ENCODE data around the gene ZSCAN20.
"Not testable (repeated sequence)": the region's sequence is repeated elsewhere in the genome, so short reads cannot be mapped to it uniquely, and the experiment has no call there.

ZSCAN20 gene

DNA sequence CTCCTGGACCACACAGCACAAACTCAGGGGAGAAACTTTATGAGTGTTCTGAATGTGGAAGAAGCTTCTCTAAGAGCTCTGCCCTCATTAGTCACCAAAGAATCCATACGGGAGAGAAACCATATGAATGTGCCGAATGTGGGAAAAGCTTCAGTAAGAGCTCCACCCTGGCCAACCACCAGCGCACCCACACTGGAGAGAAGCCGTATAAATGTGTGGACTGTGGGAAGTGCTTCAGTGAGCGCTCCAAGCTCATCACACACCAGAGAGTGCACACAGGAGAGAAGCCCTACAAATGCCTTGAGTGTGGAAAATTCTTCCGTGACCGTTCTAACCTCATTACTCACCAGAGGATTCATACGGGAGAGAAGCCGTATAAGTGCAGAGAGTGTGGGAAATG, 22.5 kb downstream of the ZSCAN20 start:
- no peak for DNase-seq

GRCh38 chr1:33497410-33497809, 25.0 kb downstream of the ZSCAN20 start:
- DNase-seq: no peak

- DNase-seq: no peak
Observed at GRCh38 chr1:33500547-33500946, 28.1 kb downstream of the ZSCAN20 start.

GRCh38 chr1:33501309-33501708, 28.9 kb downstream of the ZSCAN20 start:
- DNase-seq: no peak

DNA sequence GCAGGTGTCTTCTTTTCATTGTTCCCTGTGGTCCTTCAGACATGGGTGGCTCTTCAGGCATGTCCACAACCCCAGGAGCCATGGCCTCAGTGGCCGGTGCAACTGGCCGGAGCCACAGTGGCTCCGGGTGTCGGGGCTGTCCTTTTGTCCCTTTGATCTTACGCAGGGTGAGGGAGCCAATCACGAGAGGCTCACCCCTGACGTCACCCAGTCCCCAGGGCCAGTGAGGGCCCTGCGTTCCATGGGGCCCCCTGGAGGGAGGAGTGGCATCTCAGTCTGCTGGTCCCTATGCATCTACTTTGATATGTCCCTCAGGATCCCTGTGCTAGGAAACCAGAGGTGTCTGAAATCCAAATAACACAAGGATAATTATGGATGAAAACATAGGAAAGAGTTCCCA, 29.3 kb downstream of the ZSCAN20 start:
- DNase-seq: no peak

GRCh38 chr1:33502726-33503125, 30.3 kb downstream of the ZSCAN20 start:
- no peak for DNase-seq

DNA sequence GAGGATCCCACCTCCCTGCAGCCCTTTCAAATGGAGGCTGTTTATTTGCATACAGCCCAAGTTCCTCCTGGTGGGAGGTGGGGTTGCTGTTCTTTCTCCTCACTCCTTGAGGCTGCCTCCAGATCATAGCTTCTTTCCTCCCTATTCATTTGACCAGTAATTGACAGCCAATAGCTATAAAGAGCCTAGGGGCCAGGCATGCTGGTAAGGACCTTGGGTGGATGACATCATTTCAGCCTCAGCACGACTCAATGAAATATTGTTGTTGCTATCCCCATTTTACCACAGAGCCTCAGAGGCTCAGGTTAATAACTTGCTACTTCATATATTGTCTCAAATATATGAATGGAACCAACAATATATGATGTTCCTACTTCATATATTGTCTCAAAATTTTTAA, 31.1 kb downstream of the ZSCAN20 start:
- DNase-seq: no peak

- DNase-seq: no peak
Observed at GRCh38 chr1:33507661-33508060, 35.2 kb downstream of the ZSCAN20 start.

DNA sequence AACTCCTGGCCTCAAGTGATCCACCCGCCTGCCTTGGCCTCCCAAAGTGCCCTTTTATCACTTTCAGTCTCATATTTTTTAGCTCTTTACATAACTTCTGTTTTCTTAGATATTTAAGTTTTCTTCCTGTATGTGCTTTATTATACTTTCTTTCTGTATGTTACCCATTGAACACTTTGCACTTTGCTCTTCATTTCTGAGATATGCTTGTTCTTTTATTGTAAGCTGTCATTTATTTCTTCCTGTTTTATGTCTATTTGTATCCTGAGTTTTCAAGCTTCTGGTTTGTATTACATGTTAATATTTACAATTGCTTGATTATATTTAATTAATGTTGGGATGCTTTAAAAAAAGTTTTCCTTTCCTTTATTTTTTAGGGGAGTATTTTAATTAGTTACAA, 35.7 kb downstream of the ZSCAN20 start:
- no peak for DNase-seq

DNA sequence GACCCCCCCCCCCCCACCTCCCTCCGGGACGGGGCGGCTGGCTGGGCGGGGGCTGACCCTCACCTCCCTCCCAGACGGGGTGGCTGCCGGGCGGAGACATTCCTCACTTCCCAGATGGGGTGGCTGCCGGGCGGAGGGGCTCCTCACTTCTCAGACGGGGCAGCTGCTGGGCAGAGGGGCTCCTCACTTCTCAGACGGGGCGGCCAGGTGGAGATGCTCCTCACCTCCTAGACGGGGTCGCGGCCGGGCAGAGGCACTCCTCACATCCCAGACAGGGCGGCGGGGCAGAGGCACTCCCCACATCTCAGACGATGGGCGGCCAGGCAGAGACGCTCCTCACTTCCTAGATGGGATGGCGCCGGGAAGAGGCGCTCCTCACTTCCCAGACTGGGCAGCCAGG, 36.8 kb downstream of the ZSCAN20 start:
- not testable (repeated sequence) for DNase-seq

DNA sequence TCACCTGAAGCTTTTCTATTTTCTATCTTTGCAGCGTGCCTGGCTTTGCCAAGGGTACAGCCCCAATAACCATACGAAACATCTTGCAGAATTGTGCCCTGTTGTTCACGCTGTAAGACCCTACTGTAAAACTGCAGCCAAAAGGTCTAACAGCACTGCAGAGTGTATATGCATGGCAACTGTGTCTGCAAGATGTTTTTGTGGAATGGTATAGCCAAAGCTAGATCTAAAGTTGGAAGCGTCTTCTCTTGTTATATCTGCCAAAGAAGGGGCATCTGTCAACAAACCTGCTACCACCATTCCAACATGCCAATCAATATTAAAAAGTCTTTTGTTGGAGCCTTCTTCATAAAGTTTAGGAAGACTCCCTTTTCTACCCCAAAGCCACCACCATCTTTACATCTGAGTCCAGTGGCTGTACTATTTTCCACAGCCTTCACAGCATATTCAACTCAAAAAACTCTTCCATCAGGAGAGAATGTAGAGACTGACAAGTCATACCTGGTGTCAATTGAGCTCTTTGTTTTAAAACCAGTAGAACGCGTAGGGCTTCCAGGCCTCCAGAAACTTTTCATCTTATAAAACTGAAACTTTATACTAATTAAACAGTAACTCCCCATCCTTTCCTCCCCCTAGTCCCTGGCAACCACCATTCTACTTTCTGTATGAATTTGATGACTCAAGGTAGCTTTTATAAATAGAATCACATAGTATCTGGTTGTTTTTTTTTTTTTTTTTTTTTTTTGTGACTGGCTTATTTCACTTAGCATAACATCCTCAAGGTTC, 40.0 kb downstream of the ZSCAN20 start:
- no peak for DNase-seq

DNA sequence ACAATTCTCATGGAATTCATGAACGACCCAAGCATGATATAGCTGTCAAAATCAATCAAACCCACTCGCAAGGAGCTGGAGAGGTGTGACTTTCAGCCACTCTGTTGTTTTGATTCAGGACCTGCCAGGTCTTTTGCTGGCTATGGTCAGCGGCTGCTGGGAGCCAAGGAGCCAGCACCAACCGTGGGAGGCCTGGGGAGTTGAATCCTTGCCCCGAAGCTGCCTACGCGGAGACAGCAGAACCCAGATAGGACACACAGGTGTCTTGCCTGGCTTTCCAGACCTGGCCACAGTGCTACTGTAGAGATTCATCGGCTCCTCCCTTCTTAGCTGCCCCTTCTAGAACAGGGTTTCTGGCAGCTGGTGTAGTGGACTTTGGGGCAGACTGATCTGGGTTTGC, 42.7 kb downstream of the ZSCAN20 start:
- no peak for DNase-seq

- DNase-seq: no peak
Observed at GRCh38 chr1:33515607-33516006, 43.2 kb downstream of the ZSCAN20 start.

- DNase-seq: no peak
Observed at GRCh38 chr1:33516428-33516827, 44.0 kb downstream of the ZSCAN20 start.

GRCh38 chr1:33516891-33517567, 44.6 kb downstream of the ZSCAN20 start:
- DNase-seq: no peak

- no peak for DNase-seq
Observed at GRCh38 chr1:33517596-33518250, 45.3 kb downstream of the ZSCAN20 start.

DNA sequence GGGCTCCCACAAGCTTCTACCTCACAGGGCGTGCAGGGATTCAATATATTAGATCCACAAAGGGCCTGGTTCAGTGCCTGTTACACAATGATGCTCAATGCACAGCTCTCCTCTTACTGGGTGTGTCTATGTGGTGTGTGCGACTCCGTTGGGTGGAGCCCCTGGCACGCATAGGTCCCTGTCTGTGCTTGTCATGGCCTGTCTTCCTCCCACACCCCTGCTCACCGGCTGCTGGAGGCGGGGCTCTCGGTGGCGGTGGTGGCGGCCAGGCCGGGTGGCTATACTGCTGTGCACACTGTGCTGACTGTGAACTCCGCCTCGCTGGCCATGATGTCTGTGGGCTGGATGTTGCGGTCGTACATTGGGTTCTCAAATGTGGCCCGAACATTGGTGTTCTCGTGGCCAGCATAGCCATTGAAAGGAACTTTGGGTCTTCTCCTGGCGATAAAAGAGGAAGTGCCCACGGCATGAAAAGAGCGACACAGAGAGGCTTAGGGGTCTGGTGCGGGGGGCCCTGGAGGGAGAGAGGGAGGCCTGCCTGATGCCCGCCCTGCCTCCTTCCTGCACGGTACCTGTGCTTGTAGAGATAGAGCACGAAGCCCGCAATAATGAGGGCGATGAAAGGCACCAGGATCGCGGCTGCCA, 46.9 kb downstream of the ZSCAN20 start:
- no peak for DNase-seq

DNA sequence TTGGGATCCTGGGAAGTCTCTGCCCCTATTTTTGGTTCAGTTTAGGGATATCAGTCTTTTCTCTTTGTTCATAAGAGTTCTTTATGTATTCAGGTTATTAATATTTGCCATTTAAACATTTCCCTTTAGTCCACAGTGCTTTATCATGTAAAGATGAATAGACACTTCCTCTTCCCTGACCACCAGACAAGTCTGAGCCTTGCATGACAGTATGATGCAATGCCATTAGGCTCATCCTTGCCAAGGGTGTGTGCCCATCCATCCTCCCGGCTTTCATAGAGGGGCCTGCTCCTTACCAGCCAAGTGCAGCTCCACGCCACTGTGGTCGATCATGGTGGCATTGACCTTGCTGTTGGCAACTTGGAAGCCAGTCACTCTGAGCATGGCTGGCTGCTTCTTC, 52.1 kb downstream of the ZSCAN20 start:
- DNase-seq: no peak

- DNase-seq: no peak
Observed at GRCh38 chr1:33527934-33528333, 55.5 kb downstream of the ZSCAN20 start.

- DNase-seq: no peak
Observed at GRCh38 chr1:33529957-33530356, 57.5 kb downstream of the ZSCAN20 start.

GRCh38 chr1:33532250-33532649, 59.8 kb downstream of the ZSCAN20 start:
- no peak for DNase-seq

- DNase-seq: no peak
Observed at GRCh38 chr1:33532936-33533335, 60.5 kb downstream of the ZSCAN20 start.

DNA sequence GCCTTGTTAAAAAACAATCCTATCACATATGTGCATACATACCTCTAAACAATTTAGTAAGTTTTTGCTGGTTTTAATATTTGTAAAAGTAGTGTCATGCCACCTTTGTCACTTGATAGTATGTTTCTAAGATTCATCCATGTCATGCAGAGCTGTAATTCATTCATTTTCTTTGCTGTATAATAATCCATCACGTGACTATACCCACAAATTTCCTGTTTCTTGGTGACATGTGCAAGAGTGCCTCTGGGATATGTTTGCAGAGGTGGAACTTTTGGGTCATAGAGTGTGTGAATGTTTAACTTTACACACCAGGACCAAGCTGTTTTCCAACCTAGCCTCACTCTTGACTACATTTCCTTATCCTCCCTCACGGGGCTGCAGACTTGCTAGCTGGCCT, 62.9 kb downstream of the ZSCAN20 start:
- no peak for DNase-seq

- DNase-seq: no peak
Observed at GRCh38 chr1:33537885-33538284, 65.4 kb downstream of the ZSCAN20 start.

Data from NCI-H1417 (cell line).